ENCODE results near the gene ABRAXAS1. TPM values are rescaled to one million over a fixed set of nuclear protein-coding genes. Genes with fewer than 3 reads are reported as not detected.

ABRAXAS1 gene
- total RNA-seq, 1 experiment from 2014 or later: 5.7 TPM

GRCh38 chr4:83473423-83473822 is 11.5 kb downstream of the ABRAXAS1 start:
- BruUV-seq (replicated peaks): no TSS peak
- ChIA-PET POLR2A (no interaction called here), CTCF (interaction anchor here (1.0 kb wide), 1 partner anchor 15 kb away, joined by 4 read pairs; no protein-coding TSS in a partner anchor)
- Mint-ChIP-seq H3K36me3 (ENCODE audit: insufficient read depth, unreplicated experiment) (peaks cover 20% of the 10 kb centered on the region), H3K9me3 (ENCODE audit: unreplicated experiment) (no peaks in the 10 kb centered on the region), H3K4me3 (ENCODE audit: unreplicated experiment) (no peak overlapping the region), H3K27me3 (ENCODE audit: insufficient read depth, unreplicated experiment) (no peaks in the 10 kb centered on the region), H3K27ac (ENCODE audit: low read depth, unreplicated experiment) (no peak overlapping the region), H3K4me1 (ENCODE audit: insufficient read depth, unreplicated experiment) (no peaks in the 10 kb centered on the region)
- TF ChIP-seq, protein P1, sequence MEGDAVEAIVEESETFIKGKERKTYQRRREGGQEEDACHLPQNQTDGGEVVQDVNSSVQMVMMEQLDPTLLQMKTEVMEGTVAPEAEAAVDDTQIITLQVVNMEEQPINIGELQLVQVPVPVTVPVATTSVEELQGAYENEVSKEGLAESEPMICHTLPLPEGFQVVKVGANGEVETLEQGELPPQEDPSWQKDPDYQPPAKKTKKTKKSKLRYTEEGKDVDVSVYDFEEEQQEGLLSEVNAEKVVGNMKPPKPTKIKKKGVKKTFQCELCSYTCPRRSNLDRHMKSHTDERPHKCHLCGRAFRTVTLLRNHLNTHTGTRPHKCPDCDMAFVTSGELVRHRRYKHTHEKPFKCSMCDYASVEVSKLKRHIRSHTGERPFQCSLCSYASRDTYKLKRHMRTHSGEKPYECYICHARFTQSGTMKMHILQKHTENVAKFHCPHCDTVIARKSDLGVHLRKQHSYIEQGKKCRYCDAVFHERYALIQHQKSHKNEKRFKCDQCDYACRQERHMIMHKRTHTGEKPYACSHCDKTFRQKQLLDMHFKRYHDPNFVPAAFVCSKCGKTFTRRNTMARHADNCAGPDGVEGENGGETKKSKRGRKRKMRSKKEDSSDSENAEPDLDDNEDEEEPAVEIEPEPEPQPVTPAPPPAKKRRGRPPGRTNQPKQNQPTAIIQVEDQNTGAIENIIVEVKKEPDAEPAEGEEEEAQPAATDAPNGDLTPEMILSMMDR (IDR thresholded peaks at IDR 0.05; ENCODE audit: unreplicated experiment): no peak
- DNase-seq (ENCODE audit: unreplicated experiment): no peak
- intact Hi-C loops (cut with micrococcal nuclease): no loop called here

- Mint-ChIP-seq H3K27me3 (ENCODE audit: insufficient read depth, unreplicated experiment) (no peaks in the 10 kb centered on the region), H3K9me3 (ENCODE audit: unreplicated experiment) (no peaks in the 10 kb centered on the region), H3K4me3 (ENCODE audit: unreplicated experiment) (peak overlapping the region; percentile 98), H3K36me3 (ENCODE audit: insufficient read depth, unreplicated experiment) (peaks cover 80% of the 10 kb centered on the region), H3K4me1 (ENCODE audit: insufficient read depth, unreplicated experiment) (peaks cover 17% of the 10 kb centered on the region), H3K27ac (ENCODE audit: low read depth, unreplicated experiment) (peak overlapping the region; percentile 100)
- POLR2A ChIA-PET: interaction anchor here (0.9 to 2.9 kb wide), 15 partner anchors 9 to 172 kb away, joined by 3 to 20 read pairs (median 4); partner anchors contain the start of genes COQ2 and HPSE
- DNase-seq (ENCODE audit: unreplicated experiment): peak; percentile 0
- CTCF ChIA-PET: interaction anchor here (1.2 kb wide), 1 partner anchor 121 kb away, joined by 5 read pairs; no protein-coding TSS in a partner anchor
- TSS peak; percentile 73 for BruUV-seq (replicated peaks)
- intact Hi-C loops (cut with micrococcal nuclease): no loop called here
- TF ChIP-seq, protein P1 (IDR thresholded peaks at IDR 0.05; ENCODE audit: unreplicated experiment): no peak
Measured at GRCh38 chr4:83456184-83456501, 28.8 kb downstream of the ABRAXAS1 start.

DNA sequence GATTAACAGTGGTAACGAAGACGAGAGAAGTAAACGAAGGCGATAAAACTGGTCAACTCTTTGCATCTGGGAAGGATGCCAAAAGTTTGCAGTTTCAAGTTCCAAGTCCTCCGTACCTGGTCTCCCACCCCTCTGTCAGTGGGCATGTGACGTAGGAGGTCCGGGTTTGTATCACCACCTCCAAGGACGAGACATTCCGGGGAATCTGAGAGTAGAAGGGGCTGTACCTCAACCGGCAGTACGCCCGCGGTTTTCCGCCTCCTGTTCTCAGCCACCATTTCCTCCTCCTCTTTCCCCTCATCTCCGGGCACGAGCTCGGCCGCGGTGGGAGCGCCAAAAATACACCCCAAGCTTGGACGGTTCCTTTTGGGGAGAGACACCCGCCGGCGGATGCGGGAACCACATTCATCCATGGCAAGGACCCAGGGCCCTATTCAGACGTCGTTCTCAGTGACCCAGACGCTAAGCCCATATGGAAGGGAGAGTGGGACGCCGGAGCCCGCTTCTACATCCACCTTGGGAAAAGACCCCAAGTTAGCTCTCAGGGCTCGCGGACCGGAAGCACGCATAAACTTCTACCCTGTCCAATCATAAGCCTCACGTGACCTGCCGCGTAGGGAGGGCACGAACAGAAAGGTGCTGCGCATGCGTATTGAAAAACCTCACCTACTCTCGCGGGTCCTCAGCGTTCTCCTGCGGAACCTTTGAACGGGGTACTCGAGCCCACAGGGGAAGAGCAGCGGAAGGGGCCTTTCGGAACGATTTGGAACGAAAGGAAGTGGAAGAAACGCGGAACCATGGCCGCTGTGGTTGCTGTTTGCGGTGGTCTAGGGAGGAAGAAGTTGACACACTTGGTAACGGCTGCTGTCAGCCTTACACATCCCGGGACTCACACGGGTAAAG is 29.4 kb downstream of the ABRAXAS1 start, which contains the start of the genes HELQ and MRPS18C:
Gene HELQ, minus strand, starts transcription at position 543 of the 903 bp plus-strand sequence. Its CDS starts 130 bp downstream, at position 413.
Gene MRPS18C, plus strand, starts transcription at position 778 of the 903 bp plus-strand sequence. Its CDS starts 20 bp downstream, at position 798.
- Mint-ChIP-seq H3K4me1 (ENCODE audit: insufficient read depth, unreplicated experiment) (peaks cover 17% of the 10 kb centered on the region), H3K27me3 (ENCODE audit: insufficient read depth, unreplicated experiment) (no peaks in the 10 kb centered on the region), H3K27ac (ENCODE audit: low read depth, unreplicated experiment) (peak within 1 kb of the TSS; percentile 100), H3K36me3 (ENCODE audit: insufficient read depth, unreplicated experiment) (peaks cover 76% of the 10 kb centered on the region), H3K4me3 (ENCODE audit: unreplicated experiment) (peak within 1 kb of the TSS; percentile 98), H3K9me3 (ENCODE audit: unreplicated experiment) (no peaks in the 10 kb centered on the region)
- BruUV-seq (replicated peaks): TSS peak; percentile 69
- peak; percentile 99 for DNase-seq (ENCODE audit: unreplicated experiment)
- TF ChIP-seq, protein P1 (IDR thresholded peaks at IDR 0.05; ENCODE audit: unreplicated experiment): peak; percentile 38
- ChIA-PET POLR2A (interaction anchor here (0.6 to 4.3 kb wide), 29 partner anchors 9 to 570 kb away, joined by 3 to 22 read pairs (median 4); partner anchors contain the start of genes ABRAXAS1, COPS4, COQ2 and HPSE), CTCF (interaction anchor here (0.6 to 1.2 kb wide), 6 partner anchors 14 to 1048 kb away, joined by 3 to 5 read pairs (median 4); no protein-coding TSS in a partner anchor)
- intact Hi-C loops (cut with micrococcal nuclease): loop anchor here (1.0 kb wide), 3 partner anchors 93 to 171 kb away; partner anchors contain the start of genes COQ2 and HPSE

- Mint-ChIP-seq H3K27me3 (ENCODE audit: insufficient read depth, unreplicated experiment) (no peaks in the 10 kb centered on the region), H3K9me3 (ENCODE audit: unreplicated experiment) (no peaks in the 10 kb centered on the region), H3K27ac (ENCODE audit: low read depth, unreplicated experiment) (peak overlapping the region; percentile 100), H3K36me3 (ENCODE audit: insufficient read depth, unreplicated experiment) (peaks cover 67% of the 10 kb centered on the region), H3K4me1 (ENCODE audit: insufficient read depth, unreplicated experiment) (peaks cover 17% of the 10 kb centered on the region), H3K4me3 (ENCODE audit: unreplicated experiment) (peak overlapping the region; percentile 98)
- intact Hi-C loops (cut with micrococcal nuclease): loop anchor here (1.0 kb wide), 3 partner anchors 92 to 170 kb away; partner anchors contain the start of genes COQ2 and HPSE
- ChIA-PET CTCF (interaction anchor here (0.7 to 1.7 kb wide), 4 partner anchors 76 to 170 kb away, joined by 4 to 5 read pairs (median 4); partner anchors contain the start of gene COQ2), POLR2A (interaction anchor here (0.6 to 4.3 kb wide), 21 partner anchors 10 to 569 kb away, joined by 3 to 22 read pairs (median 5); partner anchors contain the start of genes ABRAXAS1, COQ2 and HPSE)
- BruUV-seq (replicated peaks): no TSS peak
- peak; percentile 4 for DNase-seq (ENCODE audit: unreplicated experiment)
- TF ChIP-seq, protein P1 (IDR thresholded peaks at IDR 0.05; ENCODE audit: unreplicated experiment): no peak
Measured at GRCh38 chr4:83454686-83455085, 30.2 kb downstream of the ABRAXAS1 start.
